Vagina (tissue), 2 donors: ENCODE results near the gene SLFNL1. TPM values are rescaled to one million over a fixed set of nuclear protein-coding genes. Genes with fewer than 3 reads are reported as not detected.

Experiments
- DNase-seq, 2 donors: peaks; one replicate each; pipeline ENCODE4 v3.0.0-alpha.2; 2017; ENCODE audit errors: extremely low spot score in 2 of 2
- H3K27ac ChIP-seq: fragments of 200-600 bp; sonication (generic); one replicate; pipeline ENCODE4 v1.5.1; 2019
- H3K27me3 ChIP-seq: fragments of 200-600 bp; sonication (generic); one replicate; pipeline ENCODE4 v1.5.1; 2019
- H3K36me3 ChIP-seq, 2 donors: fragments of 200-600 bp; sonication (generic); one replicate each; pipeline ENCODE4 v1.5.1; 2017 to 2019
- H3K4me1 ChIP-seq: fragments of 200-600 bp; sonication (generic); one replicate; pipeline ENCODE4 v1.5.1; 2019
- H3K4me3 ChIP-seq, 2 donors: fragments of 200-600 bp; sonication (generic); 1 replicate in 1 of 2; 2 replicates in 1 of 2; pipeline ENCODE4 v1.5.1; 2016 to 2019
- H3K9me3 ChIP-seq: fragments of 200-600 bp; sonication (generic); one replicate; pipeline ENCODE4 v1.5.1; 2019
- POLR2A ChIP-seq, 2 donors: fragments of 450-650 bp; IDR thresholded peaks; one replicate each; pipeline ENCODE4 v1.6.1; 2017; ENCODE audit warnings: antibody characterized with exemption in 2 of 2, mild to moderate bottlenecking in 2 of 2, moderate library complexity in 2 of 2
- POLR2AphosphoS5 ChIP-seq, 2 donors: sonication (generic); formaldehyde crosslinking; IDR thresholded peaks; one replicate each; pipeline ENCODE4 v1.9.0; 2017; ENCODE audit warnings: antibody characterized with exemption in 2 of 2, mild to moderate bottlenecking in 2 of 2, low read depth in 1 of 2; ENCODE audit not compliant: insufficient read depth in 1 of 2
- intact Hi-C: fragments of 100-400 bp; cut with DNase I; formaldehyde crosslinking; loops from one replicate; pipeline ENCODE4 v1.15.1; 2023
- total RNA-seq: library from RNA; depleted of rRNA; stranded (reverse); fragments of >200 nt; gene quantifications from one replicate; pipeline ENCODE4 v1.2.3, GENCODE V29; 2016
- TF ChIP-seq, protein P1 (sequence below), 3 experiments: fragments of 450-650 bp in 2 of 3; fragments of 200-600 bp in 1 of 3; sonication (generic) in 1 of 3; IDR thresholded peaks; one replicate each; pipeline ENCODE4 v1.5.1; 2017 to 2019; ENCODE audit warnings: antibody characterized with exemption in 3 of 3, mild to moderate bottlenecking in 2 of 3, moderate library complexity in 2 of 3

The SLFNL1 gene
- total RNA-seq, 1 donor from 2014 or later: 1.2 TPM

DNA sequence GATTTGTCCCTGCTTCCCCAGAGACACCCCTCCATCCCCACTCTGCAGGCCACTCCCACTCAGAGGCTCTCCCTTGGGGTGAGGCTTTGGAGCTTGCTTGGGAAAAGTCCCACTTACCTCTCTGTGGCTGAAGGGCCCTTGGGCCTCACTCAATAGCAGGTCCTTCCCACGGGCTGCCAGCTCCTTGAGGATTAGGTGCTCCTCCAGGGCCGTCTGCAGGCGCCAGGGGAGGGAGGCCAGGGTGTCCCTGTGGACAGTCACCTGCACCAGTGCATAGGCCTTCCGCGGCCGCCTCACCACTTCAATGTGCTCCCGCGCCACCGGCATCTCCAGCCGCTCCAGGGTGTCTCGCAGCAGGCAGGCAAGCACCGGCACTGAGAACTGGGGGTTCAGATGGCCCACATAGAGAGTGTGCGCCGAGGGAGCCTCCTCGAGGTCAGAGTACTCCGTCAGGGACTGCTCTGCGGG, 1.4 kb downstream of the SLFNL1 start:
- Histone ChIP-seq H3K9me3 (no peaks in the 10 kb centered on the region), H3K27ac (no peak overlapping the region), H3K36me3 (no peaks in the 10 kb centered on the region), H3K27me3 (no peaks in the 10 kb centered on the region), H3K4me3 (no peak overlapping the region), H3K4me1 (no peaks in the 10 kb centered on the region)
- TF ChIP-seq, protein P1, sequence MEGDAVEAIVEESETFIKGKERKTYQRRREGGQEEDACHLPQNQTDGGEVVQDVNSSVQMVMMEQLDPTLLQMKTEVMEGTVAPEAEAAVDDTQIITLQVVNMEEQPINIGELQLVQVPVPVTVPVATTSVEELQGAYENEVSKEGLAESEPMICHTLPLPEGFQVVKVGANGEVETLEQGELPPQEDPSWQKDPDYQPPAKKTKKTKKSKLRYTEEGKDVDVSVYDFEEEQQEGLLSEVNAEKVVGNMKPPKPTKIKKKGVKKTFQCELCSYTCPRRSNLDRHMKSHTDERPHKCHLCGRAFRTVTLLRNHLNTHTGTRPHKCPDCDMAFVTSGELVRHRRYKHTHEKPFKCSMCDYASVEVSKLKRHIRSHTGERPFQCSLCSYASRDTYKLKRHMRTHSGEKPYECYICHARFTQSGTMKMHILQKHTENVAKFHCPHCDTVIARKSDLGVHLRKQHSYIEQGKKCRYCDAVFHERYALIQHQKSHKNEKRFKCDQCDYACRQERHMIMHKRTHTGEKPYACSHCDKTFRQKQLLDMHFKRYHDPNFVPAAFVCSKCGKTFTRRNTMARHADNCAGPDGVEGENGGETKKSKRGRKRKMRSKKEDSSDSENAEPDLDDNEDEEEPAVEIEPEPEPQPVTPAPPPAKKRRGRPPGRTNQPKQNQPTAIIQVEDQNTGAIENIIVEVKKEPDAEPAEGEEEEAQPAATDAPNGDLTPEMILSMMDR (IDR thresholded peaks at IDR 0.05): no peak
- TF ChIP-seq POLR2AphosphoS5 (IDR thresholded peaks at IDR 0.05; ENCODE audit: insufficient read depth in 1 of 2, low read depth in 1 of 2) (no peak), POLR2A (IDR thresholded peaks at IDR 0.05) (no peak)
- intact Hi-C loops: no loop called here
- no peak for DNase-seq

DNA sequence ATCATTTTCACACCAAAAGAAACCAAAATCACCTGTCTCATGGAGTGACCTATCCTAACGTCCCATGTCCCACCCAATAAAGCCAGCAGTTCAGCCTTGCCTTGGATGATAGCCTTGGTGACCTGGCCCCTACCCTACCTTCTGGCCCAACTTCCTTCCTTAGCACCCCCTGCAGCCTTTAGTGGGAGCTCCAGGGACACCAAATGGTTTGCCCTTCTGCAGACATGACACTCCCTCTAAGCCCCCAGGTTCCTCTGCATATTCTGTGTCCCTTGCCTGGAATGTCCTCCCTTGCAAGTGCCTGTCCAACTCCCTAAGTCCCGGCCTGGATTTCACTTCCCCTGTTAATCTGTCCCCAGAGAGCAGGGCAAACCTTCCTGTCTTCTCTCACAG, 2.2 kb downstream of the SLFNL1 start:
- intact Hi-C loops: no loop called here
- Histone ChIP-seq H3K27me3 (no peaks in the 10 kb centered on the region), H3K9me3 (no peaks in the 10 kb centered on the region), H3K27ac (no peak overlapping the region), H3K4me3 (no peak overlapping the region), H3K4me1 (no peaks in the 10 kb centered on the region), H3K36me3 (no peaks in the 10 kb centered on the region)
- TF ChIP-seq POLR2A (IDR thresholded peaks at IDR 0.05) (no peak), POLR2AphosphoS5 (IDR thresholded peaks at IDR 0.05; ENCODE audit: insufficient read depth in 1 of 2, low read depth in 1 of 2) (no peak)
- TF ChIP-seq, protein P1 (IDR thresholded peaks at IDR 0.05): no peak
- DNase-seq: no peak

DNA sequence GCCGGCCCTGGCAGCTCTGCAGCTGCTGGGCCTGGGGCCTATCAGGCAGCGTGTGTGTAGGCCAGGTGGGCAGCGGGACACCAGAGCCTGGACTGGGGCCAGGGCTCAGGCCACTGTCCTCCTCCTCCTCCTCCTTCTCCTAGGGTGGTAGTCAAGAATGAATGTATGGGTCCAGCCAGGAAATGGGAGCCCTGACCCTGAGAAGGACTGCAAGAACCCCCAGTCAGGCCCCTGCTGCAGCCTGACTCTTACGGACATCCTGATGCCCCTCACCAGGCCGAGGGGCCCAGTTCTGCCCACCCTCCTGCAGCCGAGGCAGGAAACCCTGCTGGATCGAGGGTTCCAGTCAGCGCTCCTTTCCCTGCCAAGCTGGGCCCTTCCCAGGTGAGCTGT, 3.5 kb downstream of the SLFNL1 start:
- Histone ChIP-seq H3K27me3 (no peaks in the 10 kb centered on the region), H3K4me1 (no peaks in the 10 kb centered on the region), H3K27ac (no peak overlapping the region), H3K9me3 (no peaks in the 10 kb centered on the region), H3K4me3 (no peak overlapping the region), H3K36me3 (no peaks in the 10 kb centered on the region)
- intact Hi-C loops: no loop called here
- no peak for DNase-seq
- TF ChIP-seq POLR2AphosphoS5 (IDR thresholded peaks at IDR 0.05; ENCODE audit: insufficient read depth in 1 of 2, low read depth in 1 of 2): no peak
- TF ChIP-seq POLR2A (IDR thresholded peaks at IDR 0.05): no peak
- TF ChIP-seq, protein P1 (IDR thresholded peaks at IDR 0.05): no peak

DNA sequence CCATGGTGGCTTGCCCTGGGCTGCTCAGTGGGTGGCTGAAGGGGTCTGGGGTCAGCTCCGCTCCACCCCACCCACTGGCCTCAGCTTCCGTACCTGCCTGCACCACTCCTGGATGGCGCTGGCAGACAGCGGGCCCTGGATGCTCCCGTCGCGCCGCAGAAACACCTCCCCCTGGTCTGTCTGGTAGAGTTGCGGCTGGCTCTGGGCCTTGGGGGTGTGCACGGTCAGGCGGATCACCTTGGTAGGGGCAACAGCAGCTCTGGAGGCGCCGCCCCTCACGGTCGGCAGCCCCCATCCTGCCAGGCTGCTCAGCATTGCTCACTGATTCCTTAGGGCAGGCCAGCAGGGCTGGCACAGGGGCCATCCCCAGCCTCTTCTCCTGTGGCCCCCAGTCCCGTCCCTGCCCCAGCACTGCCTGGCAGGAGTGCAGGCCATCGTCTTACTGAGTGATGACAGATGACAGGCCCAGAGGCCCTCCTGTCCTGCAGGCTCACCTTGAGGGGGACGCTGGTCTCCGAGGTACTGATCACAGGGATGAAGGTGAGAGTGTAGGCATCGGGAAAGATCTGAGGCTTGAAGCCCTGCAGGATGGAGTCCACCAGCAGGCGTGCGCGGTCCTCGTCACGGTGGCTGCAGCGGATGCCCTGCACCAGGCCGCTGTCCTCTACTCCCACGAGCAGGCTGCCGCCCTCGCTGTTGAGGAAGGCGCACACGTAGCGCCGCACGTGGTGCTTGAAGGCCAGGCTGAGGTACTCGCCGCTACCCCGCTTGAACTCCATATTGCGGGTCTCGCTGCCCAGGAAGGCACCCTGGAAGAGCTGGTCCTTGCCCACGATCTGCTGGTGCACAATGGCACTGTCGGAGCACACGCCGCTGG, 4.1 kb downstream of the SLFNL1 start:
- Histone ChIP-seq H3K27ac (no peak overlapping the region), H3K4me3 (no peak overlapping the region), H3K27me3 (no peaks in the 10 kb centered on the region), H3K4me1 (no peaks in the 10 kb centered on the region), H3K36me3 (no peaks in the 10 kb centered on the region), H3K9me3 (no peaks in the 10 kb centered on the region)
- intact Hi-C loops: no loop called here
- no peak for TF ChIP-seq POLR2A (IDR thresholded peaks at IDR 0.05)
- TF ChIP-seq, protein P1 (IDR thresholded peaks at IDR 0.05): no peak
- no peak for TF ChIP-seq POLR2AphosphoS5 (IDR thresholded peaks at IDR 0.05; ENCODE audit: insufficient read depth in 1 of 2, low read depth in 1 of 2)
- no peak for DNase-seq

DNA sequence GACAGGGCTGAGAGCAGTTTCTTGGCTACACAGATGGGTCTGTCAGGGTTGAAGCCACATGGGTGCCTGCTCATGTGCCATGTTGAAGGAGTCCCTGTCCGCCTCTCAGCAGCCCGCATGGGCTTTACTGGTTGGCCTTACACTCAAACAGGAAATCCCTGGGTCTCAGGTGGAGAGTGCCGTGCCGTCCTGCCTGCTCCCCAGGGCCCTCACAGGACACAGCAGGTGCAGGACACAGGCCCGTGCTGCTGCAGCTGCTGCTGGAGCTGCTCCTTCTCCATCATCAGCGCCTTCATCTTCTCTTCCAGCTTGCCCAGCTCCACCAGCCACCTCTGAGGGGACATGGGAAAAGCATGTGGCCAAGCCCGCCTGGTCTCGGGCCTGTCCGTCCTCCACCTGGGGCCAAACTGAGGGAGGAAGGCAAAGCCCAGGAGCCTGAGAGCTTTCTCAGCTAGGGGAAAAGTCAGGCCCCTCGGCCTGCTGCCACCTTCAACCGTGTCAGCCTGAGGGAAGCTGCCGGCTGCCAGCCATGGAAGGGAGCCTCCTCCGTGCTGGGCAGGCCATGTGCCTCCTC, 5.5 kb downstream of the SLFNL1 start:
- intact Hi-C loops: no loop called here
- no peak for DNase-seq

More for the DNA sequence above, 5.5 kb downstream of the SLFNL1 start:
- Histone ChIP-seq H3K9me3 (no peaks in the 10 kb centered on the region), H3K36me3 (peaks cover 0 to 11% of the 10 kb centered on the region in 2 donors), H3K4me1 (no peaks in the 10 kb centered on the region), H3K27ac (no peak overlapping the region), H3K27me3 (no peaks in the 10 kb centered on the region), H3K4me3 (no peak overlapping the region)
- TF ChIP-seq, protein P1 (IDR thresholded peaks at IDR 0.05): no peak
- no peak for TF ChIP-seq POLR2AphosphoS5 (IDR thresholded peaks at IDR 0.05; ENCODE audit: insufficient read depth in 1 of 2, low read depth in 1 of 2)
- no peak for TF ChIP-seq POLR2A (IDR thresholded peaks at IDR 0.05)
